Myocyte (in vitro differentiated cells): Measurements from ENCODE around the gene SPACA7. TPM values are rescaled to one million over a fixed set of nuclear protein-coding genes. Genes with fewer than 3 reads are reported as not detected.

Experiments
- DNase-seq: peaks from one replicate; pipeline ENCODE4 v3.0.0-alpha.2; 2012; ENCODE audit warnings: low read depth
- total RNA-seq: library from RNA; depleted of rRNA; stranded (reverse); fragments of >200 nt; gene quantifications from 2 replicates; pipeline ENCODE4 v1.2.3, GENCODE V29; 2014

Gene SPACA7
- total RNA-seq, 1 donor from 2014 or later, result not detected

- DNase-seq, result no peak
Measured at GRCh38 chr13:112446867-112447266, 70.7 kb downstream of the SPACA7 start.

- peak; percentile 34 for DNase-seq
Measured at GRCh38 chr13:112447306-112447705, 71.2 kb downstream of the SPACA7 start.

- DNase-seq, result no peak
Measured at GRCh38 chr13:112447761-112448603, 71.8 kb downstream of the SPACA7 start.

GRCh38 chr13:112448621-112449544, 72.7 kb downstream of the SPACA7 start:
- no peak for DNase-seq

GRCh38 chr13:112449545-112449930, 73.4 kb downstream of the SPACA7 start:
- no peak for DNase-seq

GRCh38 chr13:112450118-112450903, 74.2 kb downstream of the SPACA7 start:
- no peak for DNase-seq

GRCh38 chr13:112450904-112451240, 74.7 kb downstream of the SPACA7 start:
- DNase-seq, result no peak

- DNase-seq, result no peak
Measured at GRCh38 chr13:112451512-112452379, 75.6 kb downstream of the SPACA7 start.

GRCh38 chr13:112452380-112453206, 76.4 kb downstream of the SPACA7 start:
- DNase-seq, result no peak

GRCh38 chr13:112453207-112453829, 77.2 kb downstream of the SPACA7 start:
- DNase-seq, result no peak

GRCh38 chr13:112453874-112454647, 77.9 kb downstream of the SPACA7 start:
- no peak for DNase-seq

GRCh38 chr13:112454648-112455334, 78.6 kb downstream of the SPACA7 start:
- DNase-seq, result no peak

- no peak for DNase-seq
Measured at GRCh38 chr13:112455476-112456059, 79.4 kb downstream of the SPACA7 start.

GRCh38 chr13:112456138-112457056, 80.2 kb downstream of the SPACA7 start:
- DNase-seq, result no peak

- no peak for DNase-seq
Measured at GRCh38 chr13:112457081-112457480, 80.9 kb downstream of the SPACA7 start.

GRCh38 chr13:112457485-112457884, 81.3 kb downstream of the SPACA7 start:
- no peak for DNase-seq
